GM10266 (cell line): ENCODE measurements around the gene CYP2U1.

Source experiments
- DNase-seq: peaks from one replicate; pipeline ENCODE4 v3.0.0; 2012; ENCODE audit errors: extremely low spot score
- CTCF ChIP-seq: IDR thresholded peaks from 2 replicates; pipeline ENCODE4 v1.5.1; 2012; ENCODE audit warnings: mild to moderate bottlenecking, low read depth; ENCODE audit not compliant: control insufficient read depth, insufficient read depth; ENCODE audit errors: missing control alignments

Gene CYP2U1

GRCh38 chr4:107974523-107974922 is 43.2 kb downstream of the CYP2U1 start:
- DNase-seq = no peak
- no peak for TF ChIP-seq CTCF

GRCh38 chr4:107977482-107977881 is 46.1 kb downstream of the CYP2U1 start:
- DNase-seq = no peak
- TF ChIP-seq CTCF = no peak

- no peak for DNase-seq
Measured at GRCh38 chr4:107977966-107978705, 46.8 kb downstream of the CYP2U1 start.

GRCh38 chr4:107978716-107979451 is 47.5 kb downstream of the CYP2U1 start:
- no peak for TF ChIP-seq CTCF
- DNase-seq = no peak

More at GRCh38 chr4:107977966-107978705, 46.8 kb downstream of the CYP2U1 start:
- TF ChIP-seq CTCF = no peak

- no peak for TF ChIP-seq CTCF
- DNase-seq = no peak
Measured at GRCh38 chr4:107987916-107988762, 56.8 kb downstream of the CYP2U1 start.

GRCh38 chr4:107988763-107989035 is 57.4 kb downstream of the CYP2U1 start:
- DNase-seq = no peak
- no peak for TF ChIP-seq CTCF

- no peak for TF ChIP-seq CTCF
- no peak for DNase-seq
Measured at GRCh38 chr4:107989162-107989536, 57.8 kb downstream of the CYP2U1 start.
